ENCODE results near the gene FAM83C. TPM values are rescaled to one million over a fixed set of nuclear protein-coding genes. Genes with fewer than 3 reads are reported as not detected.
A peak's percentile ranks its signal among the peaks of the same experiment; 100 is the strongest.

Gene FAM83C
- total and polyA plus RNA-seq, 9 of the 15 experiments (the other 6 are each of a cell fraction or from before 2014, with no cell fraction given) = not detected

DNA sequence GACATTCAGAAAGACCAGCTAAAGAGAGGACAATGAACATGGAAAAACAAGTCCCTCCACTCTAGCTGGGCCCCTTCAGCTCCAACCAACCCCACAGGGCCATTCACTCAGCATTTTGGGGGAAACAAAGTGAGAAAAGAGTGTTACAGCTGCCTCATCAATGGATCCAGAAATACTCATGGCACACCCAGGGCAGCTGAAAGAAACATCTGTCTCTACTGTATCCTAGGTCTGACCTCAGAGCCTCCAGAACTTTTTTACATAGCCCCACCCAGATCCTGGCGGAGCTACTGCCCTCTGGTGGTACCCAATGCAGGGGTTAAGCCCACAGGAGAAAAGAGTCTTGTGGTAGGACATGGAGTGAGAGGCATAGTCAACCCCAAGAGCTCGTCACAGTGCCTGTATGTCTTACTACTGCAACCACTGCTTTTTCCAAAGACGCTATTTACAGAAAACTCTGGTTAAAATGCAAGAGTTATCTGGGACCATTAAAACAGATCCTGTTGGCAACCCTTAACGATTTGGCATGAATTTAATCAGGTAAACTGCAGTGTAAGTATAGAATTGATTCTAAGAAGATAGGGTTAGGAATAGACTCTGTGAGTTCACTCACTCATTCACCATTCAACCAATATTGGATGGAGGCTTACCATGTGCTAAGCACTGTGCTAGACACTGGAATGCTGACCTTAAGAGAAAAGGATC lies 37.4 kb upstream of the FAM83C start:
- DNase-seq (ENCODE audit: extremely low read depth in 1 of 4, low spot score in 3 of 4) = peak; percentile 78 to 82 (median 80)
- TF ChIP-seq ZNF695 (CRISPR knock-in tag; IDR thresholded peaks at IDR 0.05) = no peak
- no peak for TF ChIP-seq FOXK2 (conservative IDR thresholded peaks at IDR 0.05 in 1 of 2, IDR thresholded peaks at IDR 0.05 in 1 of 2; ENCODE audit: low read depth in 2 of 2)
- TF ChIP-seq ILK (tag; IDR thresholded peaks at IDR 0.05; ENCODE audit: borderline replicate concordance, low read depth) = no peak
- no peak for TF ChIP-seq HLTF (IDR thresholded peaks at IDR 0.05)
- no peak for TF ChIP-seq ZNF583 (CRISPR knock-in tag; IDR thresholded peaks at IDR 0.05)
- peak; percentile 56 for TF ChIP-seq VEZF1 (CRISPR knock-in tag; IDR thresholded peaks at IDR 0.05)
- no peak for TF ChIP-seq ZBTB7A (IDR thresholded peaks at IDR 0.05; ENCODE audit: borderline replicate concordance, control insufficient read depth, low read depth, low read length)
- TF ChIP-seq EP400 (IDR thresholded peaks at IDR 0.05) = 0 out of 2 replicates have a peak, but pooled peaks have one; percentile 2
- no peak for TF ChIP-seq YY1 (IDR thresholded peaks at IDR 0.05; ENCODE audit: borderline replicate concordance in 1 of 3, control insufficient read depth in 1 of 3, extremely low read depth in 1 of 3, insufficient read depth in 3 of 3, insufficient read length in 1 of 3, insufficient replicate concordance in 2 of 3, low read depth in 1 of 3, low read length in 2 of 3)
- TF ChIP-seq TAF7 (tag; IDR thresholded peaks at IDR 0.05) = no peak
- TF ChIP-seq ZNF24 (IDR thresholded peaks at IDR 0.05) = no peak
- no peak for TF ChIP-seq CAMTA2 (CRISPR knock-in tag; conservative IDR thresholded peaks at IDR 0.05)
- no peak for TF ChIP-seq ZNF507 (tag; conservative IDR thresholded peaks at IDR 0.05)
- no peak for TF ChIP-seq LCOR (CRISPR knock-in tag; IDR thresholded peaks at IDR 0.05)
- no peak for TF ChIP-seq KLF1 (tag; IDR thresholded peaks at IDR 0.05)
- TF ChIP-seq ZNF12 (CRISPR knock-in tag; IDR thresholded peaks at IDR 0.05) = no peak
- 0 out of 2 replicates have a peak, but pooled peaks have one; percentile 9 for TF ChIP-seq ATF7 (IDR thresholded peaks at IDR 0.05)
- no peak for TF ChIP-seq SP2 (IDR thresholded peaks at IDR 0.05; ENCODE audit: extremely low read depth, low read depth, low read length, poor library complexity, severe bottlenecking)
- TF ChIP-seq RAD21 (CRISPR knock-in tag; conservative IDR thresholded peaks at IDR 0.05 in 1 of 2, IDR thresholded peaks at IDR 0.05 in 1 of 2) = peak; percentile 73 to 79
- TF ChIP-seq RBM15 (IDR thresholded peaks at IDR 0.05; ENCODE audit: insufficient read depth, low read length) = no peak
- TF ChIP-seq CBFA2T2 (conservative IDR thresholded peaks at IDR 0.05) = no peak
- TF ChIP-seq SIN3B (IDR thresholded peaks at IDR 0.05; ENCODE audit: low read depth) = no peak

More for the DNA sequence above, 37.4 kb upstream of the FAM83C start:
- no peak overlapping the region for H3K4me3 ChIP-seq
- POLR2A ChIA-PET = interaction anchor here (0.6 to 1.6 kb wide), 6 partner anchors 9 to 1039 kb away, joined by 3 to 6 read pairs (median 5); no protein-coding TSS in a partner anchor
- H3K27me3 ChIP-seq (ENCODE audit: control insufficient read depth in 2 of 2, insufficient read depth in 2 of 2, low read length in 2 of 2) = no peaks in the 10 kb centered on the region
- no peaks in the 10 kb centered on the region for H3K79me2 ChIP-seq (ENCODE audit: control insufficient read depth, insufficient read depth, low read length)
- FAIRE-seq (peak; percentile 90), ATAC-seq (peak; percentile 98)
- H3K4me2 ChIP-seq (ENCODE audit: insufficient read depth, low read length) = no peak overlapping the region
- H3K9ac ChIP-seq (ENCODE audit: insufficient read depth in 1 of 2, low read depth in 2 of 2, low read length in 2 of 2) = no peak overlapping the region
- CTCF ChIA-PET (ENCODE audit: low intra/inter-chr PET ratio) = interaction anchor here (0.6 to 1.8 kb wide), 3 partner anchors 23 to 117 kb away, joined by 3 to 12 read pairs (median 3); no protein-coding TSS in a partner anchor
- intact Hi-C loops (cut with micrococcal nuclease) = loop anchor here (1.0 kb wide), 1 partner anchor 25 kb away; no protein-coding TSS in a partner anchor
- H3K9me3 ChIP-seq (replicated peaks; ENCODE audit: control insufficient read depth, insufficient read depth, low read depth, low read length) = no peaks in the 10 kb centered on the region
- H3K36me3 ChIP-seq (ENCODE audit: control insufficient read depth, insufficient read depth, low read length) = peaks cover 13% of the 10 kb centered on the region
- in situ Hi-C loops (cut with MboI) = no loop called here
- no peaks in the 10 kb centered on the region for H4K20me1 ChIP-seq (replicated peaks; ENCODE audit: control insufficient read depth, insufficient read depth, low read length)
- H2AFZ ChIP-seq (ENCODE audit: low read depth, low read length) = no peak overlapping the region
- BruUV-seq (replicated peaks) = no TSS peak
- 28% methylated on average over 4 of the region's 4 CpGs for WGBS (ENCODE audit: insufficient coverage, low coverage, missing lambda C conversion rate)
- no peak overlapping the region for H3K27ac ChIP-seq (ENCODE audit: extremely low read depth, low read depth, low read length)
- no peaks in the 10 kb centered on the region for H3K9me1 ChIP-seq (ENCODE audit: control insufficient read depth, insufficient read depth, low read length)
- peaks cover 14 to 41% of the 10 kb centered on the region in 2 experiments for H3K4me1 ChIP-seq (replicated peaks in 1 of 2; ENCODE audit: control insufficient read depth in 2 of 2, insufficient read depth in 2 of 2, low read length in 2 of 2)
